ENCODE data around the gene PLEKHH1. TPM values are rescaled to one million over a fixed set of nuclear protein-coding genes. Genes with fewer than 3 reads are reported as not detected.

PLEKHH1 gene
- polyA plus RNA-seq, 3 donors = 0.23 TPM; not detected in 2

GRCh38 chr14:67607646-67608045 lies 74.6 kb downstream of the PLEKHH1 start:
- intact Hi-C loops (cut with micrococcal nuclease) = no loop called here
- H3K4me1 Mint-ChIP-seq = no peaks in the 10 kb centered on the region
- no peaks in the 10 kb centered on the region for H3K36me3 Mint-ChIP-seq
- Histone ChIP-seq H3K79me2 (ENCODE audit: insufficient read depth, low read length) (no peaks in the 10 kb centered on the region), H2AFZ (ENCODE audit: insufficient read depth, low read depth, low read length, poor library complexity, severe bottlenecking) (no peak overlapping the region), H3K36me3 (replicated peaks in 1 of 2; ENCODE audit: control insufficient read depth in 1 of 2, insufficient read depth in 2 of 2, low read length in 2 of 2) (no peaks in the 10 kb centered on the region), H4K20me1 (ENCODE audit: insufficient read depth, low read length) (no peaks in the 10 kb centered on the region), H3K9me3 (replicated peaks in 1 of 2; ENCODE audit: control insufficient read depth in 1 of 2, insufficient read depth in 1 of 2, low read length in 2 of 2) (no peaks in the 10 kb centered on the region), H3K4me3 (replicated peaks in 1 of 3; ENCODE audit: low read depth in 2 of 3, low read length in 3 of 3) (no peak overlapping the region), H3K9ac (ENCODE audit: insufficient read depth, low read length, poor library complexity, severe bottlenecking) (no peak overlapping the region), H3K27ac (ENCODE audit: low read depth in 1 of 2, low read length in 2 of 2) (no peak overlapping the region), H3K4me2 (replicated peaks; ENCODE audit: extremely low read depth, low read length, poor library complexity, severe bottlenecking) (no peak overlapping the region), H3K27me3 (ENCODE audit: control insufficient read depth in 2 of 2, insufficient read depth in 2 of 2, low read length in 2 of 2) (no peaks in the 10 kb centered on the region), H3K4me1 (ENCODE audit: control insufficient read depth in 1 of 2, insufficient read depth in 2 of 2, low read length in 2 of 2) (no peaks in the 10 kb centered on the region)
- no peaks in the 10 kb centered on the region for H3K9me3 Mint-ChIP-seq
- no peak overlapping the region for H3K4me3 Mint-ChIP-seq
- no peak for TF ChIP-seq CTCF (IDR thresholded peaks at IDR 0.05)
- DNase-seq = no peak
- no peak overlapping the region for H3K27ac Mint-ChIP-seq
- 100% methylated on average over 1 of the region's 5 CpGs for WGBS (ENCODE audit: insufficient coverage)
- peaks cover 4 to 8% (median 5%) of the 10 kb centered on the region in 3 donors for H3K27me3 Mint-ChIP-seq (ENCODE audit: low read depth in 3 of 3)

GRCh38 chr14:67609642-67610310 lies 76.7 kb downstream of the PLEKHH1 start:
- Histone ChIP-seq H3K27ac (ENCODE audit: low read depth in 1 of 2, low read length in 2 of 2) (no peak overlapping the region), H3K36me3 (replicated peaks in 1 of 2; ENCODE audit: control insufficient read depth in 1 of 2, insufficient read depth in 2 of 2, low read length in 2 of 2) (no peaks in the 10 kb centered on the region), H3K4me3 (replicated peaks in 1 of 3; ENCODE audit: low read depth in 2 of 3, low read length in 3 of 3) (no peak overlapping the region), H3K4me2 (replicated peaks; ENCODE audit: extremely low read depth, low read length, poor library complexity, severe bottlenecking) (no peak overlapping the region), H3K27me3 (ENCODE audit: control insufficient read depth in 2 of 2, insufficient read depth in 2 of 2, low read length in 2 of 2) (no peaks in the 10 kb centered on the region), H4K20me1 (ENCODE audit: insufficient read depth, low read length) (no peaks in the 10 kb centered on the region), H3K79me2 (ENCODE audit: insufficient read depth, low read length) (no peaks in the 10 kb centered on the region), H3K4me1 (ENCODE audit: control insufficient read depth in 1 of 2, insufficient read depth in 2 of 2, low read length in 2 of 2) (no peaks in the 10 kb centered on the region), H3K9ac (ENCODE audit: insufficient read depth, low read length, poor library complexity, severe bottlenecking) (no peak overlapping the region), H3K9me3 (replicated peaks in 1 of 2; ENCODE audit: control insufficient read depth in 1 of 2, insufficient read depth in 1 of 2, low read length in 2 of 2) (no peaks in the 10 kb centered on the region), H2AFZ (ENCODE audit: insufficient read depth, low read depth, low read length, poor library complexity, severe bottlenecking) (no peak overlapping the region)
- WGBS (ENCODE audit: insufficient coverage) = 100% methylated on average over 1 of the region's 10 CpGs
- Mint-ChIP-seq H3K4me3 (no peak overlapping the region), H3K9me3 (no peaks in the 10 kb centered on the region), H3K27ac (no peak overlapping the region), H3K4me1 (no peaks in the 10 kb centered on the region), H3K36me3 (no peaks in the 10 kb centered on the region), H3K27me3 (ENCODE audit: low read depth in 3 of 3) (peaks cover 3 to 6% (median 4%) of the 10 kb centered on the region in 3 donors)
- DNase-seq = no peak
- intact Hi-C loops (cut with micrococcal nuclease) = loop anchor here in 1 of 2 donors (10.0 kb wide), 1 partner anchor 65 kb away; the partner anchor contains the start of gene VTI1B
- TF ChIP-seq CTCF (IDR thresholded peaks at IDR 0.05) = no peak

Data from CD14-positive monocyte (primary cell).